HepG2 (cell line): Measurements from ENCODE around the gene ATP2C2. TPM values are rescaled to one million over a fixed set of nuclear protein-coding genes. Genes with fewer than 3 reads are reported as not detected.

ENCODE experiments used
- ARNT ChIP-seq: fragments of 450-650 bp; IDR thresholded peaks from 2 replicates; pipeline ENCODE4 v1.6.1; 2017
- KDM2A ChIP-seq: sonication (generic); formaldehyde crosslinking; IDR thresholded peaks from 2 replicates; pipeline ENCODE4 v1.4.0; 2020; ENCODE audit warnings: low read depth, missing genetic modification reagents, borderline replicate concordance
- ZFYVE20 ChIP-seq: sonication (generic); formaldehyde crosslinking; IDR thresholded peaks from 2 replicates; pipeline ENCODE4 v1.8.0; 2023; ENCODE audit warnings: low read depth, mild to moderate bottlenecking, moderate library complexity, missing genetic modification reagents, borderline replicate concordance
- ZNF563 ChIP-seq: sonication (generic); formaldehyde crosslinking; IDR thresholded peaks from 2 replicates; pipeline ENCODE4 v1.8.0; 2022; ENCODE audit warnings: mild to moderate bottlenecking, moderate library complexity, missing genetic modification reagents
- ZNF883 ChIP-seq: sonication (generic); formaldehyde crosslinking; IDR thresholded peaks from 2 replicates; pipeline ENCODE4 v1.5.1; 2020; ENCODE audit warnings: mild to moderate bottlenecking, missing genetic modification reagents; ENCODE audit errors: not compliant biosample characterization
- polyA plus RNA-seq, 8 experiments: library from polyadenylated mRNA; depleted of rRNA in 3 of 8; stranded (reverse) in 7 of 8; unstranded in 1 of 8; fragments of >200 nt; fragmentation: Illumina TruSeq in 4 of 8; extraction: Trizol in 4 of 8; gene quantifications; 2 replicates each; pipeline versions ENCODE4 v1.2.1 to v1.2.3, GENCODE V29; 2011 to 2016; ENCODE audit warnings: low read depth in 4 of 8, missing spikeins in 1 of 8, mixed read lengths in 1 of 8; ENCODE audit not compliant: insufficient read depth in 1 of 8
- total RNA-seq, 5 experiments: library from RNA; depleted of rRNA; stranded (reverse); fragments of >200 nt; fragmentation: Illumina TruSeq; extraction: Trizol; gene quantifications; 2 replicates each; pipeline ENCODE4 v1.2.3, GENCODE V29; 2016; ENCODE audit warnings: low read depth in 1 of 5
- TF ChIP-seq, protein P1 (sequence below): sonication (generic); formaldehyde crosslinking; IDR thresholded peaks from 2 replicates; pipeline ENCODE4 v1.5.0; 2020; ENCODE audit warnings: mild to moderate bottlenecking, missing genetic modification reagents
- TF ChIP-seq, protein P2 (sequence below): IDR thresholded peaks from 2 replicates; pipeline ENCODE4 v1.6.1; 2016
- TF ChIP-seq, protein P3 (sequence below): sonication (generic); formaldehyde crosslinking; IDR thresholded peaks from 2 replicates; pipeline ENCODE4 v1.8.0; 2022; ENCODE audit warnings: mild to moderate bottlenecking, missing genetic modification reagents
- TF ChIP-seq, protein P4 (sequence below): sonication (generic); formaldehyde crosslinking; IDR thresholded peaks from 2 replicates; pipeline ENCODE4 v1.4.0; 2020; ENCODE audit warnings: missing genetic modification reagents
- TF ChIP-seq, protein P5 (sequence below): sonication (generic); formaldehyde crosslinking; IDR thresholded peaks from 2 replicates; pipeline ENCODE4 v1.4.0; 2020; ENCODE audit warnings: mild to moderate bottlenecking, low read depth, missing genetic modification reagents
- TF ChIP-seq, protein P6 (sequence below), 2 experiments: fragments of 450-650 bp in 1 of 2; sonication (generic) in 1 of 2; formaldehyde crosslinking in 1 of 2; IDR thresholded peaks; 2 replicates each; pipeline versions ENCODE4 v1.6.1 to v1.8.0; 2016 to 2022; ENCODE audit warnings: antibody characterized with exemption in 1 of 2, mild to moderate bottlenecking in 1 of 2, missing genetic modification reagents in 1 of 2

The ATP2C2 gene
- total and polyA plus RNA-seq, 2 of the 13 experiments (the other 11 are each of a cell fraction or from before 2014, with no cell fraction given): 0.07 TPM; not detected in 1

DNA sequence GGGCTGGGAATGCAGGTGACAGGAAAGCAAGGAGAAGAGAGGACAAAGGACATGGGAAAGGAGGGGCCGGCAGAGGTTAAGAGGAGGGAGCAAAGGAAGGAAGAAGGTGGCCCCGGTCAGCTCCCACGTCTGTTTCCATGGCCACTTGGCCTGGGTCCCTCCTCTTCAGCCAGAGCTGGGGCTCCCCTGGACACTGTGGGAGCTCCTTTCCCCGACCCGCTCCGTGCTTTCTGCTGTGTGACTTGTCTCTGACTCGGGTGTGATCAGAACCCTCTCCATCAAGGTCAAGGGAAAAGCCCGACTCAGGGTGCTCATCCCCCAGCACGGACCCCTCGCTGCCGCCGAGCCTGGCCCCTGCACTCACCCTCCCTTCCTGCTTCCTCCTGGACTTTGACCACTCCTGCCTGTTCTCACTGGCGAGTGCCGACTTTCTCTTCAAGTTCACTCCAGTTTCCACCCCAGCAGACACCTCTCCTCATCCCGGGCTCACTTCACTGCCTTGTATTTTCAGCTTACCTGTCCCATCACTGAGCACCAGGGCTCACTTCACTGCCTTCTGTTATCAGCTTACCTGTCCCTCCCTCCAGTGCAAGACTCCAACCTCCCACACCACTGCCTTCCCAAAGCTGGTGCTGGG lies 74.9 kb downstream of the ATP2C2 start (continued):
- TF ChIP-seq, protein P1, sequence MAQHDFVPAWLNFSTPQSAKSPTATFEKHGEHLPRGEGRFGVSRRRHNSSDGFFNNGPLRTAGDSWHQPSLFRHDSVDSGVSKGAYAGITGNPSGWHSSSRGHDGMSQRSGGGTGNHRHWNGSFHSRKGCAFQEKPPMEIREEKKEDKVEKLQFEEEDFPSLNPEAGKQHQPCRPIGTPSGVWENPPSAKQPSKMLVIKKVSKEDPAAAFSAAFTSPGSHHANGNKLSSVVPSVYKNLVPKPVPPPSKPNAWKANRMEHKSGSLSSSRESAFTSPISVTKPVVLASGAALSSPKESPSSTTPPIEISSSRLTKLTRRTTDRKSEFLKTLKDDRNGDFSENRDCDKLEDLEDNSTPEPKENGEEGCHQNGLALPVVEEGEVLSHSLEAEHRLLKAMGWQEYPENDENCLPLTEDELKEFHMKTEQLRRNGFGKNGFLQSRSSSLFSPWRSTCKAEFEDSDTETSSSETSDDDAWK (CRISPR knock-in tag): no peak
- TF ChIP-seq, protein P2, sequence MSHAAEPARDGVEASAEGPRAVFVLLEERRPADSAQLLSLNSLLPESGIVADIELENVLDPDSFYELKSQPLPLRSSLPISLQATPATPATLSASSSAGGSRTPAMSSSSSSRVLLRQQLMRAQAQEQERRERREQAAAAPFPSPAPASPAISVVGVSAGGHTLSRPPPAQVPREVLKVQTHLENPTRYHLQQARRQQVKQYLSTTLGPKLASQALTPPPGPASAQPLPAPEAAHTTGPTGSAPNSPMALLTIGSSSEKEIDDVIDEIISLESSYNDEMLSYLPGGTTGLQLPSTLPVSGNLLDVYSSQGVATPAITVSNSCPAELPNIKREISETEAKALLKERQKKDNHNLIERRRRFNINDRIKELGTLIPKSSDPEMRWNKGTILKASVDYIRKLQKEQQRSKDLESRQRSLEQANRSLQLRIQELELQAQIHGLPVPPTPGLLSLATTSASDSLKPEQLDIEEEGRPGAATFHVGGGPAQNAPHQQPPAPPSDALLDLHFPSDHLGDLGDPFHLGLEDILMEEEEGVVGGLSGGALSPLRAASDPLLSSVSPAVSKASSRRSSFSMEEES (CRISPR knock-in tag): no peak
- TF ChIP-seq KDM2A (CRISPR knock-in tag) (0 out of 2 replicates have a peak, but pooled peaks have one; percentile 25), ZNF883 (CRISPR knock-in tag) (peak; percentile 35), ZNF563 (no peak), ARNT (no peak), ZFYVE20 (CRISPR knock-in tag) (no peak)
- TF ChIP-seq, protein P3, sequence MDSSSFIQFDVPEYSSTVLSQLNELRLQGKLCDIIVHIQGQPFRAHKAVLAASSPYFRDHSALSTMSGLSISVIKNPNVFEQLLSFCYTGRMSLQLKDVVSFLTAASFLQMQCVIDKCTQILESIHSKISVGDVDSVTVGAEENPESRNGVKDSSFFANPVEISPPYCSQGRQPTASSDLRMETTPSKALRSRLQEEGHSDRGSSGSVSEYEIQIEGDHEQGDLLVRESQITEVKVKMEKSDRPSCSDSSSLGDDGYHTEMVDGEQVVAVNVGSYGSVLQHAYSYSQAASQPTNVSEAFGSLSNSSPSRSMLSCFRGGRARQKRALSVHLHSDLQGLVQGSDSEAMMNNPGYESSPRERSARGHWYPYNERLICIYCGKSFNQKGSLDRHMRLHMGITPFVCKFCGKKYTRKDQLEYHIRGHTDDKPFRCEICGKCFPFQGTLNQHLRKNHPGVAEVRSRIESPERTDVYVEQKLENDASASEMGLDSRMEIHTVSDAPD (CRISPR knock-in tag): no peak
- TF ChIP-seq, protein P4, sequence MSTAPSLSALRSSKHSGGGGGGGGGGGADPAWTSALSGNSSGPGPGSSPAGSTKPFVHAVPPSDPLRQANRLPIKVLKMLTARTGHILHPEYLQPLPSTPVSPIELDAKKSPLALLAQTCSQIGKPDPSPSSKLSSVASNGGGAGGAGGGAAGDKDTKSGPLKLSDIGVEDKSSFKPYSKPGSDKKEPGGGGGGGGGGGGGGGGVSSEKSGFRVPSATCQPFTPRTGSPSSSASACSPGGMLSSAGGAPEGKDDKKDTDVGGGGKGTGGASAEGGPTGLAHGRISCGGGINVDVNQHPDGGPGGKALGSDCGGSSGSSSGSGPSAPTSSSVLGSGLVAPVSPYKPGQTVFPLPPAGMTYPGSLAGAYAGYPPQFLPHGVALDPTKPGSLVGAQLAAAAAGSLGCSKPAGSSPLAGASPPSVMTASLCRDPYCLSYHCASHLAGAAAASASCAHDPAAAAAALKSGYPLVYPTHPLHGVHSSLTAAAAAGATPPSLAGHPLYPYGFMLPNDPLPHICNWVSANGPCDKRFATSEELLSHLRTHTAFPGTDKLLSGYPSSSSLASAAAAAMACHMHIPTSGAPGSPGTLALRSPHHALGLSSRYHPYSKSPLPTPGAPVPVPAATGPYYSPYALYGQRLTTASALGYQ (CRISPR knock-in tag): no peak
- TF ChIP-seq, protein P5, sequence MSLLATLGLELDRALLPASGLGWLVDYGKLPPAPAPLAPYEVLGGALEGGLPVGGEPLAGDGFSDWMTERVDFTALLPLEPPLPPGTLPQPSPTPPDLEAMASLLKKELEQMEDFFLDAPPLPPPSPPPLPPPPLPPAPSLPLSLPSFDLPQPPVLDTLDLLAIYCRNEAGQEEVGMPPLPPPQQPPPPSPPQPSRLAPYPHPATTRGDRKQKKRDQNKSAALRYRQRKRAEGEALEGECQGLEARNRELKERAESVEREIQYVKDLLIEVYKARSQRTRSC (CRISPR knock-in tag): no peak
- TF ChIP-seq, protein P6, sequence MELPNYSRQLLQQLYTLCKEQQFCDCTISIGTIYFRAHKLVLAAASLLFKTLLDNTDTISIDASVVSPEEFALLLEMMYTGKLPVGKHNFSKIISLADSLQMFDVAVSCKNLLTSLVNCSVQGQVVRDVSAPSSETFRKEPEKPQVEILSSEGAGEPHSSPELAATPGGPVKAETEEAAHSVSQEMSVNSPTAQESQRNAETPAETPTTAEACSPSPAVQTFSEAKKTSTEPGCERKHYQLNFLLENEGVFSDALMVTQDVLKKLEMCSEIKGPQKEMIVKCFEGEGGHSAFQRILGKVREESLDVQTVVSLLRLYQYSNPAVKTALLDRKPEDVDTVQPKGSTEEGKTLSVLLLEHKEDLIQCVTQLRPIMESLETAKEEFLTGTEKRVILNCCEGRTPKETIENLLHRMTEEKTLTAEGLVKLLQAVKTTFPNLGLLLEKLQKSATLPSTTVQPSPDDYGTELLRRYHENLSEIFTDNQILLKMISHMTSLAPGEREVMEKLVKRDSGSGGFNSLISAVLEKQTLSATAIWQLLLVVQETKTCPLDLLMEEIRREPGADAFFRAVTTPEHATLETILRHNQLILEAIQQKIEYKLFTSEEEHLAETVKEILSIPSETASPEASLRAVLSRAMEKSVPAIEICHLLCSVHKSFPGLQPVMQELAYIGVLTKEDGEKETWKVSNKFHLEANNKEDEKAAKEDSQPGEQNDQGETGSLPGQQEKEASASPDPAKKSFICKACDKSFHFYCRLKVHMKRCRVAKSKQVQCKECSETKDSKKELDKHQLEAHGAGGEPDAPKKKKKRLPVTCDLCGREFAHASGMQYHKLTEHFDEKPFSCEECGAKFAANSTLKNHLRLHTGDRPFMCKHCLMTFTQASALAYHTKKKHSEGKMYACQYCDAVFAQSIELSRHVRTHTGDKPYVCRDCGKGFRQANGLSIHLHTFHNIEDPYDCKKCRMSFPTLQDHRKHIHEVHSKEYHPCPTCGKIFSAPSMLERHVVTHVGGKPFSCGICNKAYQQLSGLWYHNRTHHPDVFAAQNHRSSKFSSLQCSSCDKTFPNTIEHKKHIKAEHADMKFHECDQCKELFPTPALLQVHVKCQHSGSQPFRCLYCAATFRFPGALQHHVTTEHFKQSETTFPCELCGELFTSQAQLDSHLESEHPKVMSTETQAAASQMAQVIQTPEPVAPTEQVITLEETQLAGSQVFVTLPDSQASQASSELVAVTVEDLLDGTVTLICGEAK (IDR thresholded peaks at IDR 0.05): no peak
- TF ChIP-seq, protein P6 (CRISPR knock-in tag; IDR thresholded peaks at IDR 0.05): 0 out of 2 replicates have a peak, but pooled peaks have one; percentile 54
